SK-N-SH treated with all-trans-retinoic acid at 6 μM for 48 hours (cell line): ENCODE results near the gene GPR3.
"Not testable (repeated sequence)": the region's sequence is repeated elsewhere in the genome, so short reads cannot be mapped to it uniquely, and the experiment has no call there.

Experiments used
- ATAC-seq: fragments of 200-7000 bp; cut with Tn5 transposase; 3 replicates; pipeline ENCODE4 v1.9.1; 2020; ENCODE audit warnings: mild to moderate bottlenecking, moderate library complexity
- BACH2 ChIP-seq: fragments of 250-450 bp; sonication (Bioruptor Pico); IDR thresholded peaks from 2 replicates; pipeline ENCODE4 v1.9.0; 2021; ENCODE audit warnings: mild to moderate bottlenecking, borderline replicate concordance
- CSDC2 ChIP-seq: fragments of 250-450 bp; sonication (Bioruptor Pico); IDR thresholded peaks from 2 replicates; pipeline ENCODE4 v1.5.0; 2020; ENCODE audit warnings: mild to moderate bottlenecking, moderate library complexity
- ESRRG ChIP-seq: fragments of 250-450 bp; sonication (Bioruptor Pico); IDR thresholded peaks from 2 replicates; pipeline ENCODE4 v1.6.1; 2021; ENCODE audit warnings: mild to moderate bottlenecking
- GLIS3 ChIP-seq: fragments of 250-450 bp; sonication (Bioruptor Pico); IDR thresholded peaks from 2 replicates; pipeline ENCODE4 v1.5.0; 2020; ENCODE audit warnings: mild to moderate bottlenecking, moderate library complexity
- ISL1 ChIP-seq: fragments of 250-450 bp; sonication (Bioruptor Pico); IDR thresholded peaks from 2 replicates; pipeline ENCODE4 v2.1.2; 2022; ENCODE audit warnings: mild to moderate bottlenecking, moderate library complexity
- OSR1 ChIP-seq: fragments of 250-450 bp; sonication (Bioruptor Pico); IDR thresholded peaks from 2 replicates; pipeline ENCODE4 v1.8.0; 2022; ENCODE audit warnings: moderate library complexity, mild to moderate bottlenecking, inconsistent platforms
- RARB ChIP-seq: fragments of 250-450 bp; sonication (Bioruptor Pico); IDR thresholded peaks from 2 replicates; pipeline ENCODE4 v1.8.0; 2021; ENCODE audit warnings: mild to moderate bottlenecking, moderate library complexity
- ZFP3 ChIP-seq: fragments of 250-450 bp; sonication (Bioruptor Pico); IDR thresholded peaks from 2 replicates; pipeline ENCODE4 v1.5.0; 2020; ENCODE audit warnings: mild to moderate bottlenecking, moderate library complexity
- ZNF565 ChIP-seq: fragments of 450-650 bp; formaldehyde crosslinking; conservative IDR thresholded peaks from 2 replicates; pipeline ENCODE4 v1.5.0; 2020; ENCODE audit warnings: low read depth, mild to moderate bottlenecking, moderate library complexity
- ZNF70 ChIP-seq: fragments of 450-650 bp; formaldehyde crosslinking; IDR thresholded peaks from 2 replicates; pipeline ENCODE4 v1.5.0; 2020; ENCODE audit warnings: mild to moderate bottlenecking, moderate library complexity
- ZNF8 ChIP-seq: fragments of 450-650 bp; formaldehyde crosslinking; IDR thresholded peaks from 2 replicates; pipeline ENCODE4 v1.5.0; 2020; ENCODE audit warnings: mild to moderate bottlenecking, moderate library complexity
- TF ChIP-seq, protein P1 (sequence below): fragments of 250-450 bp; sonication (Bioruptor Pico); IDR thresholded peaks from 2 replicates; pipeline ENCODE4 v1.5.0; 2020; ENCODE audit warnings: mild to moderate bottlenecking, moderate library complexity
- TF ChIP-seq, protein P2 (sequence below): fragments of 250-450 bp; sonication (Bioruptor Pico); IDR thresholded peaks from 2 replicates; pipeline ENCODE4 v1.5.1; 2020; ENCODE audit warnings: low read depth, mild to moderate bottlenecking, moderate library complexity
- TF ChIP-seq, protein P3 (sequence below): fragments of 250-450 bp; sonication (Bioruptor Pico); IDR thresholded peaks from 2 replicates; pipeline ENCODE4 v1.5.1; 2021; ENCODE audit warnings: mild to moderate bottlenecking, moderate library complexity
- TF ChIP-seq, protein P4 (sequence below): fragments of 250-450 bp; sonication (Bioruptor Pico); IDR thresholded peaks from 2 replicates; pipeline ENCODE4 v1.8.0; 2021; ENCODE audit warnings: low read depth, mild to moderate bottlenecking, moderate library complexity, borderline replicate concordance

GPR3 gene

DNA sequence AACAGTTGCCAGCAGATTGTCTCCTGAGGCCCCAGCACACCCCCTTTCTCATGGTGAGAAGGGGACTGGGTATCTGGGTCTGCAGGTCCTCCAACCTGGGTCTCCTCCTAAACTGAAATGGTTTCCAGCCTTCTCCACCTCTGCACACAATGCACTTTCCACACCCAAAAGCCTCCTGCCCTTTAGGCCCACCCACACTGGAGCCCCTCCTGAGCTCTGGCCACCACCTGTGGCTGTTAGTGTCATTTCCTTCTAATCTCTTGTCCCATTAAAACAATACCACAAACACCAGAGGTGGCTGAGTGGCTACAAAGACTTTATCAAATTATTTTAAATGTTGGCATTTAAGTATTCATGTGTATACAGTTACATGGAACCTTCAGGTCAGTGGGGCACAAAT lies 11.5 kb downstream of the GPR3 start:
- TF ChIP-seq ISL1 (CRISPR knock-in tag) = no peak
- TF ChIP-seq, protein P1, sequence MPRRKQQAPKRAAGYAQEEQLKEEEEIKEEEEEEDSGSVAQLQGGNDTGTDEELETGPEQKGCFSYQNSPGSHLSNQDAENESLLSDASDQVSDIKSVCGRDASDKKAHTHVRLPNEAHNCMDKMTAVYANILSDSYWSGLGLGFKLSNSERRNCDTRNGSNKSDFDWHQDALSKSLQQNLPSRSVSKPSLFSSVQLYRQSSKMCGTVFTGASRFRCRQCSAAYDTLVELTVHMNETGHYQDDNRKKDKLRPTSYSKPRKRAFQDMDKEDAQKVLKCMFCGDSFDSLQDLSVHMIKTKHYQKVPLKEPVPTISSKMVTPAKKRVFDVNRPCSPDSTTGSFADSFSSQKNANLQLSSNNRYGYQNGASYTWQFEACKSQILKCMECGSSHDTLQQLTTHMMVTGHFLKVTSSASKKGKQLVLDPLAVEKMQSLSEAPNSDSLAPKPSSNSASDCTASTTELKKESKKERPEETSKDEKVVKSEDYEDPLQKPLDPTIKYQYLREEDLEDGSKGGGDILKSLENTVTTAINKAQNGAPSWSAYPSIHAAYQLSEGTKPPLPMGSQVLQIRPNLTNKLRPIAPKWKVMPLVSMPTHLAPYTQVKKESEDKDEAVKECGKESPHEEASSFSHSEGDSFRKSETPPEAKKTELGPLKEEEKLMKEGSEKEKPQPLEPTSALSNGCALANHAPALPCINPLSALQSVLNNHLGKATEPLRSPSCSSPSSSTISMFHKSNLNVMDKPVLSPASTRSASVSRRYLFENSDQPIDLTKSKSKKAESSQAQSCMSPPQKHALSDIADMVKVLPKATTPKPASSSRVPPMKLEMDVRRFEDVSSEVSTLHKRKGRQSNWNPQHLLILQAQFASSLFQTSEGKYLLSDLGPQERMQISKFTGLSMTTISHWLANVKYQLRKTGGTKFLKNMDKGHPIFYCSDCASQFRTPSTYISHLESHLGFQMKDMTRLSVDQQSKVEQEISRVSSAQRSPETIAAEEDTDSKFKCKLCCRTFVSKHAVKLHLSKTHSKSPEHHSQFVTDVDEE (CRISPR knock-in tag) = no peak
- TF ChIP-seq ZFP3 (CRISPR knock-in tag) = no peak
- TF ChIP-seq BACH2 = no peak
- TF ChIP-seq, protein P2, sequence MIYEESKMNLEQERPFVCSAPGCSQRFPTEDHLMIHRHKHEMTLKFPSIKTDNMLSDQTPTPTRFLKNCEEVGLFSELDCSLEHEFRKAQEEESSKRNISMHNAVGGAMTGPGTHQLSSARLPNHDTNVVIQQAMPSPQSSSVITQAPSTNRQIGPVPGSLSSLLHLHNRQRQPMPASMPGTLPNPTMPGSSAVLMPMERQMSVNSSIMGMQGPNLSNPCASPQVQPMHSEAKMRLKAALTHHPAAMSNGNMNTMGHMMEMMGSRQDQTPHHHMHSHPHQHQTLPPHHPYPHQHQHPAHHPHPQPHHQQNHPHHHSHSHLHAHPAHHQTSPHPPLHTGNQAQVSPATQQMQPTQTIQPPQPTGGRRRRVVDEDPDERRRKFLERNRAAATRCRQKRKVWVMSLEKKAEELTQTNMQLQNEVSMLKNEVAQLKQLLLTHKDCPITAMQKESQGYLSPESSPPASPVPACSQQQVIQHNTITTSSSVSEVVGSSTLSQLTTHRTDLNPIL = no peak
- no peak for TF ChIP-seq ZNF70
- TF ChIP-seq CSDC2 (CRISPR knock-in tag) = no peak
- ATAC-seq = no peak

DNA sequence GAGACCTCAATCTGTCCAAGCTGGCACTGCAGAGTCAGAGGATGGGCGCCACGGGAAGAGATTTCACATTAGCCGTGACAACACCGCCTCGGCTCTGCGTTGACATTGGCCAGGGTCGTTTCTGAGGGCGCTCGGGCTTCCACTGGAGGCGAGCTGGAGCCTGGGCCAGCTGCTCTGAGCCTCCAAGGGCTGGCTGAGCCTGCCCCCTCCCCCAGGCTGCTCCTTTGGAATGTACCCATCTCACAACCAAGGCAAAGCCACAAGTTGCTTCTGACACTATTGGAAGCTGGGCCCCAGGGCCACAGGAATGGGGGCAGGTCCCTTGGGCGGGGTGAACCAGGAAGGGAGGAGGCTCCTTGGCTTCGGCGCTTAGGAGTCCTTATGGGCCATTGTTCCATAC lies 12.7 kb downstream of the GPR3 start:
- ATAC-seq = no peak
- no peak for TF ChIP-seq CSDC2 (CRISPR knock-in tag)
- TF ChIP-seq, protein P3, sequence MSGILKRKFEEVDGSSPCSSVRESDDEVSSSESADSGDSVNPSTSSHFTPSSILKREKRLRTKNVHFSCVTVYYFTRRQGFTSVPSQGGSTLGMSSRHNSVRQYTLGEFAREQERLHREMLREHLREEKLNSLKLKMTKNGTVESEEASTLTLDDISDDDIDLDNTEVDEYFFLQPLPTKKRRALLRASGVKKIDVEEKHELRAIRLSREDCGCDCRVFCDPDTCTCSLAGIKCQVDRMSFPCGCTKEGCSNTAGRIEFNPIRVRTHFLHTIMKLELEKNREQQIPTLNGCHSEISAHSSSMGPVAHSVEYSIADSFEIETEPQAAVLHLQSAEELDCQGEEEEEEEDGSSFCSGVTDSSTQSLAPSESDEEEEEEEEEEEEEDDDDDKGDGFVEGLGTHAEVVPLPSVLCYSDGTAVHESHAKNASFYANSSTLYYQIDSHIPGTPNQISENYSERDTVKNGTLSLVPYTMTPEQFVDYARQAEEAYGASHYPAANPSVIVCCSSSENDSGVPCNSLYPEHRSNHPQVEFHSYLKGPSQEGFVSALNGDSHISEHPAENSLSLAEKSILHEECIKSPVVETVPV (CRISPR knock-in tag) = no peak
- no peak for TF ChIP-seq ISL1 (CRISPR knock-in tag)

DNA sequence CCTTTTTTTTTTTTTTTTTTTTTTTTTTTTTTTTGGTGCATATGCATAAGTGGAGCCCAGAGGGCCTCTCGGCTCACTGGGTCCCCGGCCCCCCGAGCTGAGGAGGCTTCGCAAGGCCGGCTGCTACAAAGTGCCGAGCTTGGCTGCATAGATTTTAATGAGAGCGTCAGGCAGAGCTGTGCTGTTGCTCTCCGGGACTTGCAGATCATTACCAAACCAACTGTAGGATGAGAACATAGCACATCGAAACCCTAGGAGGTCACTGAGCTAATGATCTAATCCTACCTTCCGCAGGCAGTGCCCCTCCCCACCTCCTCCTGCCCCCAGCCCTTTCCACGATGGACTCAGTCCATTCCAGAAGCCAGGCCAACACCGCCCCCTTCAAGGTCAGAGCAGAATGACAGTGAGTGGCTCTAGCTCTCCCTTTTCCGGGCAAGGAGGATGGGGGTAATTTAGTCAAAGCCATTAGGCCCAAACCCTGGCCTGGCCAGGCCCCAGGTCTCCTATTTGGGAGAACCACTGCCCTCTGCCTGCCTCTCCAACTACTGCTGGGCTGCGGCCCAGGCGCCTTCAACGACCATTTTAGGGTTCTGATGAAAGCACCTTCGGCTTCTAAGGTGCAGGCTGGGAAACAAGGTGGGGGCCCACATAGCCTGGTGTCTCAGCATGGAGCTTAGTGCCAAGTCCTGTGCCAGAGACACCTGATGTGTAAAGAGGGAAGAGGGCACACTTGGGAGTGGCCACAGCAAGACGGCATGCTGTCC lies 13.4 kb downstream of the GPR3 start:
- ATAC-seq = not testable (repeated sequence)

DNA sequence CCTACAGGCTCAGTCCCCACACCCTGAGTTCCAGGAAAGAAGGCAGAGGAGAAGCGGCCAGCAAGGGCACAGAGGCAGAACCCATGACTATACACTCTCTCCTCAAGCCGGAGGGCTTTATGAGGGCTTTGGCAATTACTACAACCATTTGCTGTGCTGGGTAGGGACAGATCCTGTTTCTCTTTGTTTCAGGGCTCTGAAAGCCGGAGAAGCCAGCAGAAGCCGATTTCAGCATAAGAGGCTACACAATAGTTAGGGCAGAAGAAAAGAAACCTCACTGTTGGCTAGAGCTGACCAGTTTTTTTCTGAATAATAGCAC lies 13.9 kb downstream of the GPR3 start:
- no peak for ATAC-seq
- no peak for TF ChIP-seq ZNF8 (CRISPR knock-in tag)
- no peak for TF ChIP-seq ZNF70
- no peak for TF ChIP-seq ZNF565 (CRISPR knock-in tag)
- TF ChIP-seq RARB (CRISPR knock-in tag) = no peak
- TF ChIP-seq, protein P3 (CRISPR knock-in tag) = no peak
- TF ChIP-seq, protein P2 = no peak
- TF ChIP-seq, protein P4, sequence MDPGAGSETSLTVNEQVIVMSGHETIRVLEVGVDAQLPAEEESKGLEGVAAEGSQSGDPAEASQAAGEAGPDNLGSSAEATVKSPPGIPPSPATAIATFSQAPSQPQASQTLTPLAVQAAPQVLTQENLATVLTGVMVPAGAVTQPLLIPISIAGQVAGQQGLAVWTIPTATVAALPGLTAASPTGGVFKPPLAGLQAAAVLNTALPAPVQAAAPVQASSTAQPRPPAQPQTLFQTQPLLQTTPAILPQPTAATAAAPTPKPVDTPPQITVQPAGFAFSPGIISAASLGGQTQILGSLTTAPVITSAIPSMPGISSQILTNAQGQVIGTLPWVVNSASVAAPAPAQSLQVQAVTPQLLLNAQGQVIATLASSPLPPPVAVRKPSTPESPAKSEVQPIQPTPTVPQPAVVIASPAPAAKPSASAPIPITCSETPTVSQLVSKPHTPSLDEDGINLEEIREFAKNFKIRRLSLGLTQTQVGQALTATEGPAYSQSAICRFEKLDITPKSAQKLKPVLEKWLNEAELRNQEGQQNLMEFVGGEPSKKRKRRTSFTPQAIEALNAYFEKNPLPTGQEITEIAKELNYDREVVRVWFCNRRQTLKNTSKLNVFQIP (CRISPR knock-in tag) = no peak
- TF ChIP-seq, protein P1 (CRISPR knock-in tag) = no peak
- TF ChIP-seq GLIS3 (CRISPR knock-in tag) = no peak
- TF ChIP-seq ISL1 (CRISPR knock-in tag) = no peak
- TF ChIP-seq ESRRG (CRISPR knock-in tag) = no peak
- no peak for TF ChIP-seq OSR1 (CRISPR knock-in tag)
- TF ChIP-seq ZFP3 (CRISPR knock-in tag) = no peak
- no peak for TF ChIP-seq BACH2

DNA sequence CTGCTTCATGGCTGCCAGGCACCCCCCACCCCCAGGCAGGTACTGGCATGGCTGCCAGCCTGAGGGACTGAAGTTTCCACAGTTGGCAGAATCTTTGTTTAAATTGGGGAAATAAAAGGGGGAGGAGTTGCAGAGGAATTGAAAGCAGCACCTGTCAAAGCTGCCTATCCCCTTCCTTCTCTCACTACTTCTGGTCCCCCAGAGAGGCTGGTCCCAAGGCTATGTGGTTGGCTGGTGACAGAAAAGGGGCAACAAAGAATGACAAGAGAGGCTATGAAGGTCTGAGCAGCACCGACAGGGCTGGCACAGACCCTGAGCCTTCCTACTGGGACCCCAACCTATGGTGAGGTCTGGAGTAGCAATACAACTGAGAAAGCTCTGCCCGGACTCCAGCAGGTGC lies 14.4 kb downstream of the GPR3 start:
- ATAC-seq = not testable (repeated sequence)
